Erythroblast (primary cell): ENCODE results near the gene TEPSIN.

Source experiments
- GATA1 ChIP-seq: IDR thresholded peaks from 2 replicates; pipeline ENCODE4 v1.6.1; 2011; ENCODE audit warnings: low read depth, mild to moderate bottlenecking, control low read depth, low read length, moderate library complexity
- POLR2A ChIP-seq: IDR thresholded peaks from 2 replicates; pipeline ENCODE4 v1.6.1; 2011; ENCODE audit warnings: mild to moderate bottlenecking, low read length

DNA sequence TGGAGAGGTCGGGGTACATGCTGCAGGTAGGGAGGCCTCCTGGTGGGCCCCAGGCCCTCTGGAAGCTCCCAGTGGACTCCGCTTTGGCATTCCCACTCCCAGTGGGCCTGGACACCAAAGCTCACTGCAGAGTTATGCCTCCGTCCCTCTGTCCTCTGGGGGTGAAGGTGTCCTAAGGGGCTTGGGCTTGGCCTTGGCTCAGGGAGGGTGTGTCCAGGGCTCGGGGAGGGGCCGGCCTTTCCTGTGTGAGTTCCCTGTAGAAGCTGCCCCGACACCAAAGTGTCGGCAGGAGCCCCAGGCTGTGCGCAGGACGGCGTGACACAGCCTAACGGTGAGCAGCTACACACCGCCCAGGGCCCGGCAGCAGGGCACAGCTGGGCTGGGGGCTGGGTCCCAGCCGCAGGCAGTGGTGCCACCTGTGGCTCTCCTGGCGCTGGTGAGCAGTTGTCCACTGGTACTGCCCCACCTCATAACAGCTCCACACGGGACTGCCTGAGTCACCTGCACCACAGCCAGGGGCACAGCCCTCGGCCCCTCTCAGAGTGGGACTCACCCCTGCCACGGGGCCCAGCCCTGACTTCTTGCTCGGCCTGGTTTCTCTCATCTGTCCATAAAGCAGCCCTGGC, 6.1 kb downstream of the TEPSIN start:
- no peak for TF ChIP-seq POLR2A
- no peak for TF ChIP-seq GATA1
